Kidney epithelial cell (primary cell): ENCODE measurements around the gene DUSP12. TPM values are rescaled to one million over a fixed set of nuclear protein-coding genes. Genes with fewer than 3 reads are reported as not detected.

Experiments
- DNase-seq: peaks from one replicate; pipeline ENCODE4 v3.0.0-alpha.2; 2010; ENCODE audit warnings: low read depth
- H3K27me3 ChIP-seq: 2 replicates; pipeline ENCODE4 v1.6.0; 2011; ENCODE audit warnings: low read length; ENCODE audit not compliant: control insufficient read depth, insufficient read depth
- H3K36me3 ChIP-seq: 2 replicates; pipeline ENCODE4 v1.5.1; 2011; ENCODE audit warnings: low read length; ENCODE audit not compliant: control insufficient read depth, insufficient read depth
- H3K4me3 ChIP-seq: 2 replicates; pipeline ENCODE4 v1.5.1; 2011; ENCODE audit warnings: low read depth, mild to moderate bottlenecking, control low read depth, low read length
- total RNA-seq: library from RNA; depleted of rRNA; stranded (reverse); fragments of >200 nt; gene quantifications from 2 replicates; pipeline ENCODE4 v1.2.3, GENCODE V29; 2015
- TF ChIP-seq, protein P1 (sequence below): IDR thresholded peaks from 2 replicates; pipeline ENCODE4 v1.5.1; 2011; ENCODE audit warnings: mild to moderate bottlenecking, moderate library complexity, low read length, control low read depth, inconsistent platforms; ENCODE audit not compliant: insufficient read depth, poor library complexity, severe bottlenecking

The DUSP12 gene
- total RNA-seq, 1 donor from 2014 or later, result 48.0 TPM

GRCh38 chr1:161725908-161726472, 23.6 kb upstream of the DUSP12 start:
- Histone ChIP-seq H3K36me3 (no peaks in the 10 kb centered on the region), H3K4me3 (peak overlapping the region; percentile 83), H3K27me3 (no peaks in the 10 kb centered on the region)
- TF ChIP-seq, protein P1, sequence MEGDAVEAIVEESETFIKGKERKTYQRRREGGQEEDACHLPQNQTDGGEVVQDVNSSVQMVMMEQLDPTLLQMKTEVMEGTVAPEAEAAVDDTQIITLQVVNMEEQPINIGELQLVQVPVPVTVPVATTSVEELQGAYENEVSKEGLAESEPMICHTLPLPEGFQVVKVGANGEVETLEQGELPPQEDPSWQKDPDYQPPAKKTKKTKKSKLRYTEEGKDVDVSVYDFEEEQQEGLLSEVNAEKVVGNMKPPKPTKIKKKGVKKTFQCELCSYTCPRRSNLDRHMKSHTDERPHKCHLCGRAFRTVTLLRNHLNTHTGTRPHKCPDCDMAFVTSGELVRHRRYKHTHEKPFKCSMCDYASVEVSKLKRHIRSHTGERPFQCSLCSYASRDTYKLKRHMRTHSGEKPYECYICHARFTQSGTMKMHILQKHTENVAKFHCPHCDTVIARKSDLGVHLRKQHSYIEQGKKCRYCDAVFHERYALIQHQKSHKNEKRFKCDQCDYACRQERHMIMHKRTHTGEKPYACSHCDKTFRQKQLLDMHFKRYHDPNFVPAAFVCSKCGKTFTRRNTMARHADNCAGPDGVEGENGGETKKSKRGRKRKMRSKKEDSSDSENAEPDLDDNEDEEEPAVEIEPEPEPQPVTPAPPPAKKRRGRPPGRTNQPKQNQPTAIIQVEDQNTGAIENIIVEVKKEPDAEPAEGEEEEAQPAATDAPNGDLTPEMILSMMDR, result peak; percentile 35
- DNase-seq, result no peak

DNA sequence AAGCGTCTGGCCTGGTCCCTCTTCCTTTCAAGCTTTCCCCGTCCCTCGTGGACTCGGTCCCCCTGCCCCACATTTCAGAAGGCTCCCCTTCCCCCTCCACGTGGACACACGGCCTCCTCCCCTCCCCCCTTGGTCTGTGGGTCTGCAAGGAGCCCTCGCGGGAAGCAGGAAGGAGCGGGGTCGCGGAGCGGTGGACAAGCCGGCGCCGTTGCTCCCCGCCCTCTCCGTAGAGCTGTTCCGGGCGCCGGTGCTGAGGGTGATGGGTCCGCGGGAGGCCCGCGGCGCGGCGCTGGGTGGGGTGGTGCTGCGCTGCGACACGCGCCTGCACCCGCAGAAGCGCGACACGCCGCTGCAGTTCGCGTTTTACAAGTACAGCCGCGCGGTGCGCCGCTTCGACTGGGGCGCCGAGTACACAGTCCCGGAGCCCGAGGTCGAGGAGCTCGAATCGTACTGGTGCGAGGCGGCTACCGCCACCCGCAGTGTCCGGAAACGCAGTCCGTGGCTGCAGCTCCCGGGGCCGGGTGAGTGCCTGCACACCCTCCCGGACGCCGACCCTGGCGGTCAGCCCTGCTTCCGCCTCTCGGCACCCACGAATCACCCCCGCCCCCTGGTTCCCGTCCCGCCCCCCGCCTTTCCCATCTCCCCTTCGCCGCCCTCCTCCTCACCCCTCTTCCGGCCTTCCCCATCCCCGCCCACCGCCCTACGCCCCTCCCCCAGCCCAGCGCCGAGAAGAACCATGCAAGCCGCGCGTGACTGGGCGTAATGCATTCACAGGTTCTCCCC, 22.9 kb upstream of the DUSP12 start:
- no peaks in the 10 kb centered on the region for H3K36me3 ChIP-seq
- H3K27me3 ChIP-seq, result no peaks in the 10 kb centered on the region
- TF ChIP-seq, protein P1, result no peak
- H3K4me3 ChIP-seq, result peak overlapping the region; percentile 83
- DNase-seq, result no peak

- Histone ChIP-seq H3K27me3 (no peaks in the 10 kb centered on the region), H3K36me3 (no peaks in the 10 kb centered on the region)
- DNase-seq, result no peak
These were observed 22.2 kb upstream of the DUSP12 start for GRCh38 chr1:161727256-161727924.

DNA sequence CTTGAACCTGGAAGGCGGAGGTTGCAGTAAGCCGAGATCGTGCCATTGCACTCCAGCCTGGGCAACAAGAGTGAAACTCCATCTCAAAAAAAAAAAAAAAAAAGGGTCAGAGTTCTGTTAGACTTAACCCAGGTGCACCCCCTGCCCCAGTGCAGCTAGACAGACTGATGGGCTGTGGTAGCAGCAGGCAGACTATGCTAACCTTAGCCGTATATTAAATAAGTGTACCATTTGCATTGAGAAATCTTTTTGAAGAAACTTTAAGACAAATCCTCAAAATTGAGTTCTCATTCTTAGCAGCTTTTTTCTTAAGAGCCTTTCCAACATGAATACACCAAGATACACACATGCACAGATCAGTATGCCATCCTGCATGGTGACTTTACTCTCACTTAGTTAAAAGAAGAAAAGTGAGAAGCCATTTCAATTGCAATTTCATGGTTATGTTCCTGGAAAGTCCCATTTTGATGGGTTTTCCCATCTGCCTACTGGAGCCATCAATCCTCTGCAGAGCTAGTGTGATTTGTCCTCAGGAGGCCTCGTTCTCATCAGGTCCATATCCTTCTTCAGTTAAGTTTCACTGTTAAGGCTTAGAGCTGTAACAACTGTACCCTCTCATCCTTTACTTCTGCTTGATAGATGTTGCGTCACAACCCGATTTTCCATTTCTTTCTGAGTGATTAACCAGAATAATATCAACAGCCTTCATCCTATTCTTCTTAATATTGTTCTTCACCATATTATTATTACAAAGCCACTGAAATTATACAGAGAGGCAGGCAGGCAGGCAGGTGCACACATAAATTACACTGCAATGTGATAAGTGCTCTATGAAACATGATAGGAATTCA, 21.0 kb upstream of the DUSP12 start:
- H3K4me3 ChIP-seq, result no peak overlapping the region
- no peaks in the 10 kb centered on the region for H3K27me3 ChIP-seq
- TF ChIP-seq, protein P1, result no peak
- no peaks in the 10 kb centered on the region for H3K36me3 ChIP-seq
- DNase-seq, result no peak

More at GRCh38 chr1:161727256-161727924, 22.2 kb upstream of the DUSP12 start:
- H3K4me3 ChIP-seq, result peak overlapping the region; percentile 83
- TF ChIP-seq, protein P1, result no peak

DNA sequence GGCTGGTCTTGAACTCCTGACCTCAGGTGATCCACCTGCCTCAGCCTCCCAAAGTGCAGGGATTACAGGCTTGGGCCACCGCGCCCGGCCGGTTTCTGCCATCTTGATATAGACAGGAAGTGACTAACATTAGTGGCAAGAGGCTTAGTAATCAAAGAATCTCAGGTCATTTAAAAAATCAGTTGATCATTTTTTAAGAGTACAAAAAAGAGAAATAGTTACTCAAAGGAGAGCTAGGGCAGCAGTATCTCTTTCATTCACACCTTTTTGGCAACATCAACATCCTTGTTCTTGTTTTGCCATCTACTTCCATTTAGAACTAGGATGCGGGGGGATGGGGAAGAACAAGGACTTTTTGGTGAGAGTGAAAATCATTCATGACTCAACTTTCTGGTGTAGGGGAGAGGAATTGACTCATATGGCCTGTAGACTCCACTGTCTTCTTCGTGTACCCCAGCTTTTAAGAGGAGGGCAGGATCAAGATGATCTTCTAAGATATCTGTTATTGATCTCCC, 19.5 kb upstream of the DUSP12 start:
- no peak for DNase-seq
- Histone ChIP-seq H3K4me3 (no peak overlapping the region), H3K36me3 (no peaks in the 10 kb centered on the region), H3K27me3 (no peaks in the 10 kb centered on the region)
- TF ChIP-seq, protein P1, result no peak
